HG02938 (cell line): Measurements from ENCODE around the gene CKM.
"Not testable (repeated sequence)": the region's sequence is repeated elsewhere in the genome, so short reads cannot be mapped to it uniquely, and the experiment has no call there.

Experiments
- ATAC-seq: cut with Tn5 transposase; IDR thresholded peaks from one replicate; pipeline ENCODE4 v1.9.1; 2021; ENCODE audit warnings: mild to moderate bottlenecking, moderate library complexity; ENCODE audit not compliant: unreplicated experiment

The CKM gene

GRCh38 chr19:45293682-45294081 lies 29.0 kb downstream of the CKM start:
- no peak for ATAC-seq

DNA sequence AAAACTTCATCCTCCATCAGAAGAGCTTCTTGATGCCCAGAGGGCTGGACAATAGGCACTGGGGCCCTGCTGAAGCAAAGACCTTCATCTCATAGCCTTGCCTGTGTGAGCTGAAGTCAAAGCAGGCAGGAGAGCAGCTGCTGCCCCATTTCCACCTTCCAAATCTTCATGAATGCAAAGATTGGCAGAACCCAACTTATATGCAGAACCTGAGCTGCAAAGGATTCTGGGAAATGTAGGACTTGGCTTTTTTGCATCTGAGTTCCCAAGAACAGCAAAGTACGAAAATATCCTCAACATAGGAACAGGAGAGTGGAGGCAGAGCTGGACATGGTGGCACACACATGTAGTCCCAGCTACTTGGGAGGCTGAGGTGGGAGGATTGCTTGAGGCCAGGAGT lies 30.8 kb downstream of the CKM start:
- ATAC-seq, result no peak

DNA sequence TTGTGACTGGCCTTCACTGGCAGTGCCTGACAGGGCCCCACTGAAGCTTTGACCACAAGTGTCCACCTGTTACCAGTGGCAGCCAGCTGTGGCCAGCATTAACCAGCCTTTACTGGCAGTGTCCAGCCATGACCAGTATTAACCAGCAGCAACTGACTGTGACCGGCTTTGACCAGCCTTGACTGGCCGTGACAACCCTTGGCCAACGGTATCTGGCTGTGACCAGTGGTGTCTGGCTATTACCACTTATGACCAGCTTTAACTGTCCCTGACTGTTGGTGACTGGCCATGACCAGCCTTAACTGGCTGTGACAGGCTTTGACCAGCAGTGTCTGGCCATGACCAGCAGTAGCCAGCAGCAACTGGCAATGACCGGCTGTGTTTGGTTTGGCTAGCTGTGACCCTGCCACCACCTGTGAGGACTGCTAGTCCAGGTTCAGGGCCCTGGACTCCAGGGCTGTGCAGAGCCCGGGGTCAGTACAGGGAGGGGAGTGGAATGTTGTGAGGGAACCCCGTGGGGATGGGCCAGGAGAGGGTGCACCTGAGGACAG lies 32.2 kb downstream of the CKM start:
- no peak for ATAC-seq

DNA sequence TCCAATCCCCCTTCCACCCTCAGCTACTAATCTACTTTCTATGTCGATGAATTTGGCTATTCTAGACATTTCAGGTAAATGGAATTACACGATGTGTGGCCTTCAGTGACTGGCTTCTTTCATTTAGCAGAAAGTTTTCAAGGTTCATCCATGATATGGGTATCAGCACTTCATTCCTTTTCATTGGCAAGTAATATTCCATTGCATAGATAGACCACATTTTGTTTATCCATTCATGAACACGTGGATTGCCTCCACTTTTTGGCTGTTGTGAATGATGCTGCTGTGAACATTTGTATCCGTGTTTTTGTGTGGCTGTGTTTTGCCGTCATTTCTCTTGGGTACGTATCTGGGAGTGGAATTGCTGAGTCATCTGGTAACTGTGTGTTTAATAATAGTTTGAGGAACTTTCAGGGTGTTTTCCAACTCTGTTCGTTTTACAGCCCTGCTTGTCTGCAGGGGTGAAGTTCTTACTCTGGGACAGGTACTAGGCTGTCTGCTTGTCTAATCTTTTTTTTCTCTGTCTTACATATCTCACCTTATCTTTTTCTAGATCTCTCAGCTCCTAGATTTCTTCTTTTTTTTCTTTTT lies 39.1 kb downstream of the CKM start:
- no peak for ATAC-seq

GRCh38 chr19:45280471-45280961 lies 42.2 kb downstream of the CKM start:
- no peak for ATAC-seq

- ATAC-seq, result no peak
Measured at GRCh38 chr19:45279587-45280192, 43.0 kb downstream of the CKM start.

GRCh38 chr19:45278087-45278486 lies 44.6 kb downstream of the CKM start:
- no peak for ATAC-seq

GRCh38 chr19:45276284-45276687 lies 46.4 kb downstream of the CKM start:
- no peak for ATAC-seq

DNA sequence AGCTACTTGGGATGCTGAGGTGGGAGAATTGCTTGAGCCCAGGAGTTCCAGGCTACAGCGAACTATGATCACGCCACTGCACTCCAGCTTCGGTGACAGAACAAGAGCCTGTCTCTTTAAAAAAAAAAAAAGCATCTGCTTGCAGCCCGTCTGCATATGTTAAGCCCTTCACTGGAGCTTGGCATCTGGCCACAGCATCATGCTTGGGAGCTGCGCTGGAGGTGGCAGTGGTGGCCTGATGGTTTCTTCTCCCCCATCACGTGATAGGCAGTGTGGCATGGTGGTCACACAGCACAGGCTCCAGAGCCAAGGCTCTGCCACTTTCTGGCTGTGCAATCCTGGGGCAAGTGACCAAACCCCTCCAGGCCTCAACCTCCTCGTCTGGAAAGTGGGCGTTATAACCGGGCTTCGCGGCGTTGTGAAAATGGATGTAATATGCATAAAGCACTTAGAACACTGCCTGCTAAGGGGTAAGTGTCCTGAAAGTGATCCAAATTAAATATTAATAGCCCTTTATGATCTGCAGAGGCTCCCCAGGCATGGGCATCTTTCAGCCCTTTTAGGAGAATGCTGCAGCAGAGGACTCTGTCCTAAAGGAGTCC lies 47.2 kb downstream of the CKM start:
- no peak for ATAC-seq

DNA sequence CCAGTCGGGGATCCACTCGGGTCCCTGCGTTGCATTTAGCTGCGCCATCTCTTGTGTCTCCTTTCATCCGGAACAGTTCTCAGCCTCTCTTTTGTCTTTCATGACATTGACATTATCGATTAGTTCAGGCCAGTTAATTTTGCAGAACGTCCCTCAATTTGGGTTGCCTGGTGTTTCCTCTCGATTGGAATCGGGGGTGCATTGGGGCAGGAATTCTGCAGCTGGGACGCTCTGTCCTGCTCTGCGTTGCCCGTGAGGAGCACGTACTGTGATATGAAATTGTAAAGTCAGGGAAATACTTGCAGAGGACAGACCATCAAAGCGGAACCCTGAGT lies 49.2 kb downstream of the CKM start:
- ATAC-seq, result no peak

GRCh38 chr19:45271735-45272108 lies 51.0 kb downstream of the CKM start:
- ATAC-seq, result no peak

DNA sequence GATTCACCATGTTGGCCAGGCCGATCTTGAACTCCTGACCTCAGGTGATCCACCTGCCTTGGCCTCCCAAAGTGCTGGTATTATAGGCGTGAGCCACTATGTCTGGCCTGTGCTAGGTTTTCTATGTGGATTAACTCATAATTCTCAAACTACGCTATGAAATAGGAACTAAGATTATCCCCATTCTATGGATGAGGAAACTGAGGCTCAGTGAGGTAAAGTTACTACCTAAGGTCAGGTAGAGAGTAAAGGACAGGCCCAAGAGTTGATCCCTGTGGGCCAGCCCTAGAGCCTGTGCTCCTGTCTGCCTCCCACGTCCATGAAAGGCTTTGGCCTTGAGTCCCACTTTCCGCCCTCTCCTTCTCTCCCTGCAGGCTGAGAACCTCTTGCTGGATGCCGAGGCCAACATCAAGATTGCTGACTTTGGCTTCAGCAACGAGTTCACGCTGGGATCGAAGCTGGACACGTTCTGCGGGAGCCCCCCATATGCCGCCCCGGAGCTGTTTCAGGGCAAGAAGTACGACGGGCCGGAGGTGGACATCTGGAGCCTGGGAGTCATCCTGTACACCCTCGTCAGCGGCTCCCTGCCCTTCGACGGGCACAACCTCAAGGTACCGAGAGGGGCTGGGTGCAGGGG lies 51.5 kb downstream of the CKM start:
- no peak for ATAC-seq

GRCh38 chr19:45269939-45270338 lies 52.7 kb downstream of the CKM start:
- not testable (repeated sequence) for ATAC-seq

GRCh38 chr19:45267296-45267695 lies 55.4 kb downstream of the CKM start:
- ATAC-seq, result no peak

DNA sequence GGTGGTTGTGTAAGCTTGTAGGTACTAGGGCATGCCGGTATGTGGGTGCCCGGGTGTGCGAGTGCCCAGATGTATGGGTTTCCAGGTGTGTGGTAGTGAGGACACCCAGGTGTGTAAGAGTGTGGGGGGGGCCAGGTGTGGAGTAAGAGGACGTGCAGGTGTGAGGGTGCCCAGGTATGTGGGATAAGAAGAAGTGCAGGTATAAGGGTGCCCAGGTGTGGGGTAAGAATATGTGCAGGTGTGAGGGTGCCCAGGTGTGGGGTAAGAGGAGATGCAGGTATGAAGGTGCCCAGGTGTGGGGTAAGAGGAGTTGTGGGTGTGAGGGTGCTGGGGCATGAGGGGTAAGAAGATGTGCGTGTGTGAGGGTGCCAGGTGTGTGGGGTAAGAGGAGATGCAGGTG lies 57.3 kb downstream of the CKM start:
- no peak for ATAC-seq

DNA sequence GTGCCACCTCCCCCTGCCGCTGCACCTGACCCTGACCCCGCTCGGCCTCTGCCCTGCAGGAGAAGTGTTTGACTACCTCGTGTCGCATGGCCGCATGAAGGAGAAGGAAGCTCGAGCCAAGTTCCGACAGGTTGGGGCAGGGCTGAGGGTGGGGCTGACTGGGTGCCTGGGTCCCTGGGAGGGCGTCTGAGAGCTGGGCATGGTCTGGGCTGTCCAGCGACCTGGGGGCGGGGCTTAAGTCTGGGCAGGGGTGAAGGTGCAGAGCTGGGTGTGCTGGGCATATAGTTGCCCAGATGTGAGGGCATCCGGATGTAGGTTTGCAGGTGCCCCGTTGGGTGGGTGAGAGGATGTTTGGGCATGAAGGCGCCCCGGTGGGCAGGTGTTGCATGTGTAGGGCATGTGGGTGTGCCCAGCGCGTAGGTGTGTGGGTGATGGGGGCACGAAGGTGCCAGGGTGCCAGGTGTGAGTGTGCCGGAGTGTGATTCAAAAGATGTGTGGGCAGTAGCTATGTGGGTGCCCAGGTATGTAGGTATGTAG lies 57.8 kb downstream of the CKM start:
- ATAC-seq, result no peak

DNA sequence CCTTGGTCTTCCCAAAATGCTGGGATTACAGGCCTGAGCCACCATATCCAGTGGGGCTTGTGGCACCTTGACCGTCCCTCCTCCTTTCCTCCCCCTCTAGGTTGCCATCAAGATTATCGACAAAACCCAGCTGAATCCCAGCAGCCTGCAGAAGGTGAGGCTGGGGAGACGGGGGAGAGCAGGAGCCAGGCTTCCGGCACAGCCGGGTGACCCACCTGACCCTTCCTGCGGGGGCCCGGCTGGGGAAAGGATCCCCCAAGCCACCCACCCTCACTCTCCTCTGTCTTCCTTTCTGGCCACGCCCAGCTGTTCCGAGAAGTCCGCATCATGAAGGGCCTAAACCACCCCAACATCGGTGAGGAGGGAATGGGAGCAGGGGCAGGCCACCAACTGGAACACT lies 59.7 kb downstream of the CKM start:
- ATAC-seq, result no peak

- no peak for ATAC-seq
Measured at GRCh38 chr19:45262570-45262969, 60.1 kb downstream of the CKM start.

DNA sequence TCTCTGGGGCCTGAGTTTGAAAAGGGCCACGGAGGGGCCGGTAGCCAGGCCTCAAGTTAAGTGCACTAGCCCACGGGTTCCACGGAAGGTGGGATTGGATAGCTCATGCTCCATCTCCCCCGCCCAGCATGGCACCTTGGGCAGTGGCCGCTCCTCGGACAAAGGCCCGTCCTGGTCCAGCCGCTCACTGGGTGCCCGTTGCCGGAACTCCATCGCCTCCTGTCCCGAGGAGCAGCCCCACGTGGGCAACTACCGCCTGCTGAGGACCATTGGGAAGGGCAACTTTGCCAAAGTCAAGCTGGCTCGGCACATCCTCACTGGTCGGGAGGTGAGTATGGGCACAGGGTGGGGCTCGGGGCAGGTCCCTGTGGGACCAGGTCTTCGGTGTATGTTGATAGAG lies 63.8 kb downstream of the CKM start:
- no peak for ATAC-seq

DNA sequence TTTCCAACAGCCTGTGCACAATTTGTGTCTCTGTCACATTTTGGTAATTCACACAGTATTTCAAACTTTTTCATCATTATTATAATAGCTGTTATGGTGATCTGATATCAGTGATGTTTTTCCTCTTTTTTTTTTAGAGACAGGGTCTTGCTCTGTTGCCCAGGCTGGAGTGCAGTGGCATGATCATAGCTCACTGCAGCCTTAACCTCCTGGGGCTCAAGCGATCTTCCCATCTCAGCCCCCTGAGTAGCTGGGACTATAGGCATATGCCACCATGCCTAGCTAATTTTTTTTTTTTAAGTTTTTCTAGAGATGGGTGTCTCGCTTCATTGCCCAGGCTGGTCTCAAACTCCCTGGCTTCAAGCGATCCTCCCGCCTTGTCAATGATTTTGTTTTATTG lies 65.8 kb downstream of the CKM start:
- no peak for ATAC-seq
